ENCODE data around the gene PAXX. TPM values are rescaled to one million over a fixed set of nuclear protein-coding genes. Genes with fewer than 3 reads are reported as not detected.

The PAXX gene
- total RNA-seq, 1 experiment from 2014 or later, result 64.0 TPM

GRCh38 chr9:137023583-137023991, 31.4 kb downstream of the PAXX start:
- ChIA-PET POLR2A (no interaction called here), CTCF (no interaction called here)
- Histone ChIP-seq H3K4me1 (ENCODE audit: control insufficient read depth, insufficient read depth, low read length) (peaks cover 22% of the 10 kb centered on the region), H3K9me3 (ENCODE audit: control insufficient read depth, insufficient read depth, low read depth, low read length) (no peaks in the 10 kb centered on the region), H3K36me3 (ENCODE audit: control insufficient read depth, insufficient read depth, low read length) (no peaks in the 10 kb centered on the region), H3K4me3 (ENCODE audit: low read depth in 2 of 2, low read length in 2 of 2) (no peak overlapping the region), H3K27me3 (ENCODE audit: control insufficient read depth, insufficient read depth, low read length) (no peaks in the 10 kb centered on the region), H3K27ac (ENCODE audit: low read length) (no peak overlapping the region)
- ATAC-seq, result no peak
- in situ Hi-C loops (cut with HindIII; ENCODE audit: low pct_unique_long_range_greater_than_20kb, low sequenced_read_pairs) (no loop called here), intact Hi-C loops (cut with micrococcal nuclease; ENCODE audit: unreplicated experiment) (no loop called here)
- DNase-seq (ENCODE audit: low read depth, low spot score), result no peak
- BruUV-seq (replicated peaks), result no TSS peak
- TF ChIP-seq SIN3A (IDR thresholded peaks at IDR 0.05; ENCODE audit: borderline replicate concordance, insufficient read depth, low read depth, low read length), result no peak
- TF ChIP-seq POLR2AphosphoS5 (IDR thresholded peaks at IDR 0.05; ENCODE audit: low read depth, low read length), result no peak
- no peak for TF ChIP-seq TCF7L2 (IDR thresholded peaks at IDR 0.05; ENCODE audit: low read depth, low read length)
- TF ChIP-seq CTCF (IDR thresholded peaks at IDR 0.05), result no peak
- no peak for TF ChIP-seq REST (IDR thresholded peaks at IDR 0.05; ENCODE audit: insufficient read depth in 1 of 2, low read depth in 2 of 2, low read length in 1 of 2)

- TF ChIP-seq SIN3A (IDR thresholded peaks at IDR 0.05; ENCODE audit: borderline replicate concordance, insufficient read depth, low read depth, low read length), result no peak
- no peak for TF ChIP-seq REST (IDR thresholded peaks at IDR 0.05; ENCODE audit: insufficient read depth in 1 of 2, low read depth in 2 of 2, low read length in 1 of 2)
- no peak for TF ChIP-seq POLR2AphosphoS5 (IDR thresholded peaks at IDR 0.05; ENCODE audit: low read depth, low read length)
- no peak for TF ChIP-seq CTCF (IDR thresholded peaks at IDR 0.05)
- no peak for TF ChIP-seq TCF7L2 (IDR thresholded peaks at IDR 0.05; ENCODE audit: low read depth, low read length)
- in situ Hi-C loops (cut with HindIII; ENCODE audit: low pct_unique_long_range_greater_than_20kb, low sequenced_read_pairs) (no loop called here), intact Hi-C loops (cut with micrococcal nuclease; ENCODE audit: unreplicated experiment) (no loop called here)
- H3K4me1 ChIP-seq (ENCODE audit: control insufficient read depth, insufficient read depth, low read length), result peaks cover 28% of the 10 kb centered on the region
- no peaks in the 10 kb centered on the region for H3K36me3 ChIP-seq (ENCODE audit: control insufficient read depth, insufficient read depth, low read length)
- BruUV-seq (replicated peaks), result no TSS peak
- ATAC-seq, result no peak
- no peak overlapping the region for H3K27ac ChIP-seq (ENCODE audit: low read length)
- ChIA-PET CTCF (interaction anchor here (0.6 to 0.9 kb wide), 2 partner anchors 10 to 14 kb away, joined by 3 to 7 read pairs; no protein-coding TSS in a partner anchor), POLR2A (no interaction called here)
- no peaks in the 10 kb centered on the region for H3K27me3 ChIP-seq (ENCODE audit: control insufficient read depth, insufficient read depth, low read length)
- DNase-seq (ENCODE audit: low read depth, low spot score), result no peak
- H3K4me3 ChIP-seq (ENCODE audit: low read depth in 2 of 2, low read length in 2 of 2), result no peak overlapping the region
- no peaks in the 10 kb centered on the region for H3K9me3 ChIP-seq (ENCODE audit: control insufficient read depth, insufficient read depth, low read depth, low read length)
These were observed 33.3 kb downstream of the PAXX start for GRCh38 chr9:137025517-137025966.

All from Panc1 (cell line).